Right atrium auricular region (tissue), 2 donors: Measurements from ENCODE around the gene CORO2B. TPM values are rescaled to one million over a fixed set of nuclear protein-coding genes. Genes with fewer than 3 reads are reported as not detected.

Experiments
- DNase-seq: peaks from one replicate; pipeline ENCODE4 v3.0.0-alpha.2; 2019; ENCODE audit warnings: low spot score
- H3K27ac ChIP-seq, 2 donors: fragments of 200-600 bp; sonication (generic); 1 replicate in 1 of 2; 2 replicates in 1 of 2; pipeline ENCODE4 v1.5.1; 2016 to 2019
- H3K27me3 ChIP-seq, 2 donors: fragments of 200-600 bp; sonication (generic); one replicate each; pipeline versions ENCODE4 v1.5.1 to v1.6.0; 2017 to 2019
- H3K36me3 ChIP-seq: fragments of 200-600 bp; sonication (generic); one replicate; pipeline ENCODE4 v1.5.1; 2016
- H3K4me1 ChIP-seq, 2 donors: fragments of 200-600 bp; sonication (generic); one replicate each; pipeline versions ENCODE4 v1.5.1 to v1.6.0; 2017 to 2019
- H3K4me3 ChIP-seq, 2 donors: fragments of 200-600 bp; sonication (generic); 1 replicate in 1 of 2; 2 replicates in 1 of 2; pipeline ENCODE4 v1.5.1; 2017 to 2019; ENCODE audit warnings: mild to moderate bottlenecking in 1 of 2, moderate library complexity in 1 of 2
- H3K9me3 ChIP-seq, 2 donors: fragments of 200-600 bp; sonication (generic); one replicate each; pipeline ENCODE4 v1.5.1; 2019
- CTCF ChIP-seq, 2 donors: fragments of 200-600 bp; sonication (generic); IDR thresholded peaks; one replicate each; pipeline ENCODE4 v1.5.1; 2019; ENCODE audit warnings: antibody characterized with exemption in 2 of 2
- total RNA-seq, 2 donors: library from RNA; depleted of rRNA; stranded (reverse); fragments of >200 nt; gene quantifications; one replicate each; pipeline ENCODE4 v1.1.0, GENCODE V29; 2016

Gene CORO2B
- total RNA-seq, 2 donors from 2014 or later = 6.0 to 9.7 TPM

- no peaks in the 10 kb centered on the region for H3K27me3 ChIP-seq
- no peaks in the 10 kb centered on the region for H3K36me3 ChIP-seq
- no peak for TF ChIP-seq CTCF (IDR thresholded peaks at IDR 0.05)
- no peak overlapping the region for H3K4me3 ChIP-seq
- DNase-seq = no peak
- no peak overlapping the region for H3K27ac ChIP-seq
- peaks cover 0 to 19% of the 10 kb centered on the region in 2 donors for H3K4me1 ChIP-seq
- no peaks in the 10 kb centered on the region for H3K9me3 ChIP-seq
Observed at GRCh38 chr15:68576235-68576892, 2.4 kb upstream of the CORO2B start.

- peak overlapping the region; percentile 83 to 88 for H3K27ac ChIP-seq
- peaks cover 0 to 27% of the 10 kb centered on the region in 2 donors for H3K4me1 ChIP-seq
- peak; percentile 49 to 80 for TF ChIP-seq CTCF (IDR thresholded peaks at IDR 0.05)
- peak overlapping the region; percentile 58 to 74 for H3K4me3 ChIP-seq
- no peaks in the 10 kb centered on the region for H3K27me3 ChIP-seq
- peak; percentile 86 for DNase-seq
- no peaks in the 10 kb centered on the region for H3K36me3 ChIP-seq
- H3K9me3 ChIP-seq = no peaks in the 10 kb centered on the region
Observed at GRCh38 chr15:68578175-68578979, 416 bp upstream of the CORO2B start.

- Histone ChIP-seq H3K4me1 (peaks cover 0 to 41% of the 10 kb centered on the region in 2 donors), H3K9me3 (no peaks in the 10 kb centered on the region), H3K4me3 (peak overlapping the region; percentile 58 to 74), H3K36me3 (no peaks in the 10 kb centered on the region), H3K27ac (peak overlapping the region; percentile 78 to 88), H3K27me3 (no peaks in the 10 kb centered on the region)
- peak; percentile 77 for DNase-seq
- TF ChIP-seq CTCF (IDR thresholded peaks at IDR 0.05) = no peak
Observed at GRCh38 chr15:68580026-68580882, 1.5 kb downstream of the CORO2B start.

GRCh38 chr15:68580883-68581155 lies 2.0 kb downstream of the CORO2B start:
- peak overlapping the region; percentile 78 to 88 for H3K27ac ChIP-seq
- no peaks in the 10 kb centered on the region for H3K36me3 ChIP-seq
- TF ChIP-seq CTCF (IDR thresholded peaks at IDR 0.05) = no peak
- H3K4me1 ChIP-seq = peaks cover 0 to 46% of the 10 kb centered on the region in 2 donors
- H3K4me3 ChIP-seq = no peak overlapping the region
- DNase-seq = no peak
- H3K27me3 ChIP-seq = no peaks in the 10 kb centered on the region
- H3K9me3 ChIP-seq = no peaks in the 10 kb centered on the region

GRCh38 chr15:68581725-68582124 lies 2.9 kb downstream of the CORO2B start:
- H3K36me3 ChIP-seq = no peaks in the 10 kb centered on the region
- no peak for DNase-seq
- peaks cover 0 to 55% of the 10 kb centered on the region in 2 donors for H3K4me1 ChIP-seq
- H3K27ac ChIP-seq = peak overlapping the region; percentile 24 to 40
- no peak for TF ChIP-seq CTCF (IDR thresholded peaks at IDR 0.05)
- no peak overlapping the region for H3K4me3 ChIP-seq
- no peaks in the 10 kb centered on the region for H3K27me3 ChIP-seq
- no peaks in the 10 kb centered on the region for H3K9me3 ChIP-seq
